K562 treated with DMSO at 1 percent for 48 hours (cell line): ENCODE results near the gene JTB. TPM values are rescaled to one million over a fixed set of nuclear protein-coding genes. Genes with fewer than 3 reads are reported as not detected.

Source experiments
- total RNA-seq: library from RNA; unstranded; fragments of 300-600 nt; gene quantifications from 2 replicates; pipeline ENCODE4 v1.2.3, GENCODE V29; 2022; ENCODE audit warnings: low replicate concordance; ENCODE audit errors: extremely low read depth

The JTB gene
- not detected in 2 replicates for total RNA-seq

DNA sequence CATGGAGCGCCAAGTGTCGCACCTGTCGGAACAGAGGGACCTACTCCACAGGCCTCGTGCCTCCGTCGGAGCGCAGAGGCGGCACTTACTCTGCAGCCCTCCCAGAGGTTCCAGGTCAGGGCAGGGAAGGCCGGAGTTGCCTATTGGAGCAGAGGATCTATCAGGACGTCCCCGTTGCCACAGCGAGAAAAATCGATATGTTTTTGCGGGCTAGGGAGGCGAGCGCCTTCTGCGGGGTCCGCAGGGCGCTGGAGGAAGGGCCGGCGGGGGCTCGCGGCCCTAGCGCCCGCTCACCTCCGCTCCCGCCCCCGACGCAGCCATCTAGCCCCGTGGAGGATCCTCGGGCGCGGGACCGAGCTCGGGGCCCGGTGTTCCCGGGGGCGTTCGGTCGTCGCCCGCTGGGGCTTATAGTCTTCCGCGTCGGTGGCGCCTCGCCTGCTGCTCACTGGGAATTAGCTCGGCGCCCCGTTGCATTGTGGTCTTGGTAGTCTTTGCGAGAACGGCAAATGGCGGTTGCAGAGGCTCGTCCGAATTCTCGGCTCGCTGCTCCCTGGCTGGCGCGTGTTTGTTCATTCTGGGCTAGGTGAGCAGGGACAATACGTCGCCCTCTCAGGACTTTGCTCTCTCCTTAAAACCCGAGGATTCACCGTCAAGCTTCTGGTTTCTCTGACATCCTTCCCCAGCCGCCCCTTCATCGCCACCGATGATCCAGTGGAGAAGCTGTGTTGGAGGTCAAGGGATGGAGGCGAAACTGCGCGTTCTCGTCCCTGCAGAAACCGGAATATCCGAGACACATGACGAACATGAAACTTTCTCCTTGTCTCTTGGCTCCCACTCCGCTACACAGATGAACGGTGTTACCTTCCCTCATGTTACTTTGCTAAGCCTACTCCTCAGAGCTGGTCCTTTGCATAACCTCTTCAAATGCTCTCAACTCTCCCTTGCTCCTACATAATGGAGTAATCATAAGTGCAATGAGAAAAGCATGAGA lies at the start of gene JTB:
Gene JTB (minus strand): TSS at position 425 of the 991 bp plus-strand sequence. CDS start 422 bp downstream, at position 3.

DNA sequence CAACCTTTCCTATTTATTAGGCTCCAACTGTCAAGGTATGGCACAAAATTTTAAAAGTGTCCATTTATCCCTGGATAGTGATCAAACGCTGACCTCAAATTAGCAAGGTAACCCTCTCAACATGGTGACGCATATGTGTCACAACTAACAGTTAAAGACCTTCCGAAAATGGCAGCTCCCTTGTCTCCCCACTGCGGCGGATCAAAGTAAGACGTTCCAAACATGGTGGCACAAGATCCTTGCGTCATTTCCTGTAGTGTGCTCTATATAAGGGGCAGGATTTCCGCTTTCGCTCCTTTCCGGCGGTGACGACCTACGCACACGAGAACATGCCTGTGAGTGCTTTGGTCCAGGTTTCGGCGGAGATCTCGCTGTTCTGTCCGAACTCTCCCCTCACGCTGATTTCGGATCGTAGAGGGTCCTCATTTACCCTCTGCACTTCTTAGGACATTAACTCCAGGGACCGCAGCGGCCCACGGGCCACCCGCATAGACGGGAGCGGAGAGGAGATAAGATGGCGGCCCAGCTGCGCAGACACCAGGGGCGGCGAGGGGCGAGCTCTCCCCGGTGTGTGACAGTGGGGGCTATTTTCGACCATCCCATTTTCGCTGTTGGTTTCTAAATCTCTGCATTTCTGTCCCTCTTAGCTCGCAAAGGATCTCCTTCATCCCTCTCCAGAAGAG lies 13.1 kb upstream of the JTB start, which contains the start of gene RPS27:
Gene RPS27 (plus strand): TSS at position 295 of the 683 bp plus-strand sequence. CDS start 35 bp downstream, at position 330.

DNA sequence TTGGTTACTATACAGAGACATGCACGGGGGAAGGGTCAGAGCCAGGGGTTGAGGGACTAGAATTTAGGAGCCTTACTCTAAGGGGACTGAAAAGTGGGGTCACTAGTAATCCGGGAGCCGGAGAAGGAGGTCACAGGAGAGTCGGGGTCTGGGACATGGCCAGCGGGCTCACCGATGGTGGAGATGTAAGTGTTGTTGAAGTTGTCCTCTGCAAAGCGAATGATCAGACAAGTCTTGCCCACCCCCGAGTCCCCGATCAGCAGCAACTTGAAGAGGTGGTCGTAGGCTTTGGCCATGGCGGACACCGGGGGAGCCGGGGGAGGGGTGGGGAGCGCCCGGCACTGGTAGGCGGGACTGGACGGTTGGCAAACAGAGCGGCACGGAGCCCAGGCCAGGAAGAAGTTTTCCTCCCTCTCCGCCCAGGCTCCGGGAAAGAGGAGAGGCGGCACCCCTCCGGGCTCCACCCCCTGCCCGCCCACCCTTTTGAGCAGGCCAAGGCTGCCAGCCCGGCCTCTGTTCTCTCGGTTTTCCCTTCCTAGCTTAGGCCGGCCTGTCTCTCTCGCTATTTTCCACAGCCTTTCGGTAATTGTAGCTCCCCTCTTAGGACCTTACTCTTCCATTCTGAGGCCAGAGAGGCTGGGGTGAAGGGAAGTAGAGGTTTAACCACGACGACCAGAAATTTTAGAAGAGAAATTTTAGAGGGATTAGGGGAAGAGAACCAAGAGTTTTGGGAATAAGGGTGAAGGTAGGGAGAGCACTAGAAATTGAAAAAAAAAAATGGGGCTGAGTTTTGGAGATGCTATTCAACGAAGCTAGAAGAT lies 8.7 kb upstream of the JTB start, which contains the start of gene RAB13:
Gene RAB13 (minus strand): TSS at position 399 of the 821 bp plus-strand sequence. CDS start 103 bp downstream, at position 296.

DNA sequence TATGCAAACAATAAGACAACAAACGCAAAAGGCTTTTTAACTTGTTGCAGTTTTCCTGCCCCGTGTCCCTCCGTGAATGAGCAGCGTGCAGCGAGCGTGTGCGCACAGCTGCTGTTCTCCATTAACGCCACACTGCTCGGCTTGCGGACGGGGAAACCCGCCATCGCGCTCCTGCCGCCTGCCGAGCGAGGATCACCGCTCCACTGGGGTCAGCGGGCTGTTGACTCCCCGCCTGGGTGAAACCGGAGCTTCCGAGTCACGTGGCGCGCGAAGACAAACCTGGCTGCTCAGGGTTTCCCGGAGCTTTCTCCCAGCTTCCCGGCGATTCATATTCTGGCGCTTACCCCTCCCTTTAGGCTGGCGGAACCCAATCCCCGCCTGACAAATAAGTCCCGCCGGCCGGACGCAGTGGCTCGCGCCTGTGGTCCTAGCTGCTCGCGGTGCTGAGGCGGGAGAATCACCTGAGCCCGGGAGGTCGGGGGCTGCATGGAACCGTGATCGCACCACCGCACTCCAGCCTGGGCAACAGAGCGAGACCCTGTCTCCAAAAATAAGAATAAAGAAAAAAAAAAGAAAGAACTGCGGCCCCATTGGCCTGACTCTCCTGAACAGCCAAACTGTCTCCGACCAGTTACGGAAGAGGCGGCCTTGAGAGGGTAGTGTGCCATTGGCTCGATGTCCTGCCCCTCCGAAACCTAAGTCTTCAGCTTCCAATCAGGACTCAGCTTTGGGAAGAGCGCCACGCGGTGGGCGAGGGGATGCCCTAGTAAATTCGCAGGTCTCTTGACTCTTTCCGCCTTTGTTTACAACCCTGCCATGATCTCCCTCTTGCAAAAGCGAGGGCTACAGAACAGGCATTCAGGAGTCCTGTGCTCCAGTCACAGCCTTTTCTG lies 10.1 kb downstream of the JTB start, which contains the start of gene CREB3L4:
Gene CREB3L4 (plus strand): TSS at position 796 of the 893 bp plus-strand sequence. CDS start 624 bp downstream, outside the sequence.

DNA sequence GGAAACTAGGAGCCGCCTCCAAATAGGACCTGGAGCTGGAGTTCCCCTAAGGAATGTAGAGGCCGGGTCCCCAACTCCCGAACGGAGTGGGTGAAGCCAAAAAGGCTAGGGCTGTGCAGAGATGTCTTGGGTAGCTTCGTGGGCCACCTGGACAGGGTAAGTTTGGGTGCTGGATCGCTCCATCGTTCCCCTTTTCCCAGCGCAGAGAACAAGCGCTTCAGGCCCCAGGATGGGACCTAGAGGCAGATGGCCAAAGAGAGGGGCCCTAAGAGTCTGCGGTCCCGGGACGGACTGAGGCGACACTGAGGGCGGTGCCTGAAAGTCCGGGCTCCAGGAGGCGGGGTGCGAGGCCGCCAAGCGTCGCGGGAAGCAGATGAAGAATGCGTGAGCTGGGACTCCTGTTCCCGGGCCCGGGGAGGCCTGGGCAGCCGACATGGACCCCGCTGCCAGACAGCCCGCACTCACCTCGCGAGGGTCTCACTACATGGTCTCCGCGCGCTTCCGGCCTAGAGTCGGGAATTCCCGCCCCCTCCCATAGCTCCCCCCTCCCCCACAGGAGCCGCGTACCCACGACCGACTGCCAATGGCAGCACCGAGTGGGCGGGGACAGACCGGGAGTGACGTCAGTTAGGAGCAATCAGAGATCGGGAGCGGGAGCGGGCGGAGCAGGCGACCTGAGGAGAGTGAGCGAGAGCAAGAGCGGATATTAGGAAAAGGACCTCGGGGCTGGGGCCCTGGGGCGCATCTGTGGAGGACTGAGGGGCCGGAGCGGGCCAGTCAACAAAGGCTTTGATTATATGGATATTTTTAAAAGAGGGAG lies 14.2 kb downstream of the JTB start, which contains the start of gene SLC39A1:
Gene SLC39A1 (minus strand): TSS at position 508 of the 820 bp plus-strand sequence. CDS start 822 bp downstream, outside the sequence.

DNA sequence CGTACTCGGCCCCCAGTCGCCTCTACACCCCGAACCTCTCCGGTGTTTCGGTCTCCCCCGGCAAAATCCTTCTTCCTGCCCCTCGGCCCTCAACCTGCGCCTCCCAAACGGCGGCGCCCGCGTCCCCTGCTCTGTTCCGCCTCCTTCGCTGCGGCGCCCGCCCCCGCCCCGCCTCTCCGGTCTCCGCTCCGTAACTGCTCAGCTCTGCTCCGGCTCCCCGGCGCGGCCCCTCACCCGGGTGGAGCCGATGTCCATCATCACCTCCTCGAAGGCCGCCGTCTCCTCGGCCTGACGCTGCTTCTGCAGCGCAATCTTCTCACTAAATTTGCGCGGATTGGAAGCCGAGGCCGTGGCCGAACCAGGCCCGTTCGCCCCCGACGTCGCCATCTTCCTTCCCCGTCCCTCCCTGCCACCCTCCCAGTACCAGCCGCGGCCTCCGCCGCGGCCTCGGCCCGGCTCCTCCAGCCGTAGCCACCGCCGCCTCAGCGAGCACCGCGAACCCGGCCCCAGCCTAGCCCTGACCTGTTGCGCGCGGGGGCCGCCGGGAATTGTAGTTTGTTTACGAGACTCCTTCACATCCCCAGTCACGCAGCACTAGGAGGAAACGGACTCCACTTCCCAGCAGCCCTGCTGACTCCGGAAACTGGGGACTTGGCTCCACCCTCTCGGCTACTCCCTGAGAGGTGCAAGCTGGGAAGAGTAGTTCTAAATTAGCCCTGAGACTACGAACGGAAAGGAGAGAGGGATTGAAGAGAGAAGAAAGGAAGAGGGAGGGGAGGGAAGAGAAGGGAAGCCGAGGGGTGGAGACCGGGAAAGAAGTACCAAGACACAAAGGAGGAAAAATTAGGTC lies 19.1 kb downstream of the JTB start, which contains the start of gene CRTC2:
Gene CRTC2 (minus strand): TSS at position 502 of the 850 bp plus-strand sequence. CDS start 115 bp downstream, at position 387.

DNA sequence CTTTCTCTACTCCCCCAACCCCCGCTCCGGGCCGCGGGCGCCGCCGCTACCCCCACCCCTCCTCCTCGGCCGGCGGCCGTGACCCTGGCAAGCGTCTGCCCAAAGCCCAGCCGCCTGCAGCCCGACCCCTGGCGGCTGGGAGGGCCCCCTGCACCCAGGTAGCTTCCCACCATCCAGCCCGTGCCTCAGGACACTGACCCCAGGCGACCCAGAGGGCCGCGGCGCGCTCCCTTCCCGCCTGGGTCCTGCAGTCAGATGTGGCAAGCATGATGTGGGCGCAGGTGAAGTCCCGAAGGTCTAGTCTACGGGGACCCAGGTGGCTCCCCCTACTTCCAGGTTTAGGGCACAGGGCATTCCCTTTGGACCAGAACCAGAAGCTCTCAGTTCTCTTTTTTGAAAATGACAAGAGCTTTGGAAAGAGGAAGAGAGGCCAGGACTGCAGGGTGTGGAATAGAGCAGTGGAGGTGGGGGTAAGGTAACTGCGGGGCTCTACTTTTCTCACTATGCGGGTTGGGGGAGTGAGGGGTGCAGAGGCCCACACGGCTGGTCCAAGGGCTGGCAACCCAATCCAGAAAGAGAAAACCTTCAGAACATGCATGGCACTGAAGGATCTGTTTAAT lies 30.7 kb downstream of the JTB start, which contains the start of gene DENND4B:
Gene DENND4B (minus strand): TSS at position 97 of the 620 bp plus-strand sequence. CDS start 2,344 bp downstream, outside the sequence.

Other genes starting within 250 kb of the JTB start
- gene INTS3, start 249.6 kb downstream of the JTB start, total RNA-seq: not detected in 2 replicates
- gene SLC27A3, start 202.3 kb downstream of the JTB start, total RNA-seq: not detected in 2 replicates
- gene GATAD2B, start 54.7 kb downstream of the JTB start, total RNA-seq: not detected in 2 replicates
- gene DENND4B, start 31.0 kb downstream of the JTB start, total RNA-seq: not detected in 2 replicates
- not detected in 2 replicates for gene CRTC2, start 19.1 kb downstream of the JTB start, total RNA-seq
- gene SLC39A1, start 14.1 kb downstream of the JTB start, total RNA-seq: not detected in 2 replicates
- not detected in 2 replicates for gene CREB3L4, start 9.8 kb downstream of the JTB start, total RNA-seq
- gene RAB13, start 8.7 kb upstream of the JTB start, total RNA-seq: not detected in 2 replicates
- not detected in 2 replicates for gene RPS27, start 13.1 kb upstream of the JTB start, total RNA-seq
- gene NUP210L, start 177.4 kb upstream of the JTB start, total RNA-seq: not detected in 2 replicates
- gene TPM3, start 214.4 kb upstream of the JTB start, total RNA-seq: 253 TPM in 1 of 2 replicates, not detected in the other
- not detected in 2 replicates for gene CFAP141, start 228.7 kb upstream of the JTB start, total RNA-seq
- gene UBAP2L, start 243.3 kb upstream of the JTB start, total RNA-seq: not detected in 2 replicates